HG02840 (cell line): Measurements from ENCODE around the gene NR2F1.

Experiments
- ATAC-seq: cut with Tn5 transposase; IDR thresholded peaks from one replicate; pipeline ENCODE4 v1.9.1; 2021; ENCODE audit warnings: mild to moderate bottlenecking, moderate library complexity, moderate number of reproducible peaks; ENCODE audit not compliant: unreplicated experiment, low FRiP score

NR2F1 gene

DNA sequence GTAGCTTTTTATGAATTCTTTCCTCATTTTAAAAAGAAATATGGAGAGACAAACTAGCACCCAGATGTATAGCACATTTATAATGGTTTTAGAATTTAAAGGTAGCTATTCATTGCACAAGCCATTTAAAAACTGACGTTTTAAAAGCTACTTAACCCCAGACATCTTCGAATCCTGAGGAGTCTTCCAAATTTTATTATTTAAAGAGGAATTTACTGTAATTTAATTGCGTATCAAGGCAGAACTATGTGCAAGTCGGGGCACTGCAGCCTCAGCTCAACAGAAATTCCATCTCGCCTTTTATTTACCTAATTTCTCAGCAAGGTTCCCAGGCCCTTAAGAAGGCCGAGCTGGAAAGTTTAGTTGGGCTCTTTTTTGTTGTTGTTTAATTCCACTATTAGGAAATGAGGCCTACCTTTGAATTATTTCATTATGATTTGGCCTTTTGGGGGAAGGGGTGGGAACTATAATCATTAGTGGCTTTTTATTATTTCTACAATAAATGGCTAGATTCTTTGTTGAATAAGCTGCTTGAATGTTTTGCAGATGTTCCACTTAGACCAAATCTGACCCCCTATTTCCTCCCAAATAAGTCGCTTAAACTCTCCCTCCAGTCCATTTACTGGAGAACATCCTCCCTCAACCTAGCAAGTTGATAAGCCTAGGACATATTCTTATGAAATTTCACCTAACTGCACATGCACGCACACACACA, 20.2 kb downstream of the NR2F1 start:
- no peak for ATAC-seq

DNA sequence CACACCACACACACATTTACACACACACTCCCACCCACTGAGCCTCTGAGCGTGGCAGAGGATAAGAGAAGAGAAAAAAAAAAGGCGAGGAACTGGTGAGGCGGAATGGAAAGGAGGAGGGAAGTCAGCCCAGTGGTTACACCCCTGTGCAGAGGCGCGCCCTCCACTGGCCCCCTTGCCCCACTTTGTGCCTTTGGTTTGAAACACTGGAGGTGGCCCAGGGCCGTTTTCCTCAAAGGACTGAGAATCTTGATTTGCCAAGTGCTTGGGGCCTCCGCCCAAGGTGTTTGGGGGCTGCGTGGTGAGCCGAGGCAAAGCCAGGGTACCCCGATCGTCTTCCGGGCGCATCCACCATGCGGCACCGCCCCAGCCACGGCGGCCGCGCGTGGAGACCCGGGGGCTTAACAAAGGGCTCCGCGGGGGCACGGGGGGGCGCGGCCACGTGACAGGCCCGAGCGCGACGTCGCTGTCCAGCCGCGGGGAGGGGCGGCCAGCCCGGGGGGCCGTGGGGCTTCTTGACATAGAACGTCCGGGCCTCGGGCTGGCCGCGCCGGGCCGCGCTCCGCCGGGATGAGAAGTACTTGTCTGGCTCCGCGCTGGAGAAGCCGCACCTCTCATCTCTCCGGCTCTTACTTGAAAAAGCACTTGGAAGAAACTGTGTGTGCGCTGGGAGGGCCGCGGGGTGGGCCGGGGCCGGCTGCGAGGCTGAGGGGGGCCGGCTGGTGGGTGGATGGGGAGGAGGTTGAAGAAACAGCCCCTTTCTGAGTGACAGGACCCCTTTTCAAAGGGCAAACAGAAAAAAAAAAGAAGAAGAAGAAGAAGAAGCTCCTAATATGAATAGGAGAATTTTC, 21.0 kb downstream of the NR2F1 start:
- ATAC-seq: no peak

- no peak for ATAC-seq
These were observed 21.9 kb downstream of the NR2F1 start for GRCh38 chr5:93604644-93605515.

DNA sequence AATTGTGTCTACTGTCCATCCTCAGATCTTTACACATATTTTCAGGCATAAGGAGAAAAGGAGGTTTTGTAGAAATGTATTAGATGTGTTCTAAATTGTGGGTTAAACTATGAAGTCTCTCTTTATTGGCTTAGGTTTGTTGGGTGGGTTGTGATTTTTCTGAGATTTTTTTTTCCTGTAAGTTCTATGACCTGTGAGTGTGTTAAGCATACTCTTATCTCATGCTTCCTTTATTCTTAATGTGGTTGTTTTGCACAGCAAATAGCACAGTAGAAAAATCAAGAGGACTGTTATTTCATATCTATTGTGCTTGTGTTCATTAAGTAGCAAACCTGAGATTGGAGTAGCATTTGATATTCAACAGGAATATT, 23.3 kb downstream of the NR2F1 start:
- no peak for ATAC-seq

GRCh38 chr5:93607367-93608258, 24.6 kb downstream of the NR2F1 start:
- ATAC-seq: no peak

- ATAC-seq: no peak
These were observed 25.8 kb downstream of the NR2F1 start for GRCh38 chr5:93608855-93609254.

- ATAC-seq: no peak
These were observed 26.7 kb downstream of the NR2F1 start for GRCh38 chr5:93609762-93610161.

DNA sequence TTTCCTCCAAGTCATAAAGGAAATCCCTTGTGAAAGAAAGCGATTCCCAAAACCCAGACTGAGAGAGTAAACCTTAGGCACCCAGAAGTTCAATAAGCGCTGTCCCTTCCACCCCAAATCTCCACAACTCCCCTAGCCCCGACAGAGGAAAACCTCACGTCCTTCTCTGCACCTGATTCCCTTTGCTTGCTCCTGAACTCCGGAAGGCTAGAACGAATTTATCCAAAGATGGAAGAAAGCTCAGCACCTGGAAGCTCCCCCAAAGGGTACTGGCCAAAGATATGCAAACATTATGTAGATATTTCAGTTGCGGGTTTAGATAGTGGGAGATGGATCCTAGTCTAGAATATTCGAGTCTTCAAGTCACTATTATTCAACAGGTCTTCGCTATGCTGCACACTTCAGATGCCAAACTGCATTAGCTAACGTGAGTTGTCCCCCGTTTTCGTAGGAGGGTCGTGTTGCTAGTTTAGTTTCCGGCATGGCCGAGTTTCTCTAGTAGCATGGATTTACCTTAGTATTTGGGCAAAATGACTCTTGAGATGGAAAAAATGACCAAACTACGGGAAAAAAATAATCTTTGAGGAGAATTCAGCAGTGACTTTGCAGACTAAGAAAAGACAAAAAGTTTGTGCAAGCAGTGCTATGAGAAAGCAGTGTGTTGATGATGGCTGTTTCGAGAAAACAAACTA, 27.7 kb downstream of the NR2F1 start:
- ATAC-seq: no peak

DNA sequence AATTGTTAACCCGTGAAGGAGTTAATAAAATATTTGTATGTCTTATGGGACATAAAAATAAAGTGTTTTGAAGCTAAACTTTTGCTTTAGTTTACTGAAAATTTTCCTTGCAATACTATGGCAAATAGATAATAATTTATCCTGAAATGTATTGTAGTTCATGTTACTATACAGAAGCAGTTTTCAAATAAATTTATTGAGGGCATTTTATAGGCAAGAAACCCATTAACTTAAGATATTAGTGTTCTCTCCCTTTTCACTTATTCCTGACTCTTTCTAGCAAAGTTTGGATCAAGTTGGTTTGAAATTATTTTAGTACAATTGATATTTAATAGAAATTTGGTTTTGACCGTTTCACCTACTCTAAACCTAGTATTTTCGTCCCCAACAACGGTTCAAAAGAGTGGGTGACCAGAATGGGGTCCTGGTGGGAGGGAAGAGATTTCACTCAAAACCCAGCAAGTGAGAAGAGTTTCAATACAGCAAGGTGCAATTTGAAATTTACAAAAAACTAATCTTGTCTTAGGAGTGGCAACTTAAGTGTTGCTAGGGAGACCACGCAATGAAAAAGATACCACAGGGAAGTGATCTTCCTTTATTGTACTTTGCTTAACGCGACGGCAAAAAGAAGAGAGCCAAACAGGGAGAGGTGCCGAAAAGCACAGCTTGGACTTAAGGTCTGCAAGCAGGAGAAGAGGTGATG, 28.4 kb downstream of the NR2F1 start:
- no peak for ATAC-seq

DNA sequence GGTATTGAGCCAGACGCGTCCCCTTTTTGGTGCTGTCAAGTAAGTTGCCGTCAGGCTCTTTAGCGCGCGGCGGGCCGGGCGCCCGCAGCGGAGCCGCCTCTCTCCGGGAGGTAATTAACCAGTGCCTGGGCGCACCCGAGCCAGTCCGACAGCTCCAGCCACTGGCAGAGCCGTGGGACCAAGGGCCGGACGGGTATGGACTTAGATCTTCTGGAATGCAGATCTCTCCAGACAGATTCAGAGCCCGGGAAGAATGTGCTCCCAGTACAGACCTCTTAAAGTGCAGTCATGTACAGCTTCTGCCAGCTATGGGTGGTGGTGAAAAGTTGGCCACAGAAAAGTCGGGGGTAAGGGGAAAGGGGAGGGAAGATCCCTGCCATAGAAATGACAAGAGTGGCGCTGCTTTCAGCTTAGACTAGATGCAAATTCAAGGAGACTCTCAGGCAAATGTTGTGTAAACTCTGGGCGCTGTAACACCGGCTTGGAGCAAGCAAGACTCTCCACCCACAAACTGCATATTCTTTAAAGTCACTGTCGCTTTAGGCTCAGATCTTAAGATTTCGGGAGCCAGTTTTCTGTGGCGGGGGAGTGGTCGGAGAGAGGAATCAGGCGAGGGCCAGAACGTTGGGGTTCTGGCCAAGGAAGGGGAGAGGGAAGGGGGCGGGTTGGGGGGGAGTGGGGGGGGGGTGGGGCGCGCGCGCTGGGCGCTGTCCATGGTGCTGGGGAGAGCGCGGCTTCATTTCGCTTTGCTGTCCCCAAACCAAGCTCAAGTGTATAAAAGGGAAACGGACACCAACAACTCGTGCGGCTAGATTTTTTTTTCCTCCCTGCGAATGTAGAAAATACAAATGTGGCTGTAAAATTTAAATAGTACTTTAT, 29.2 kb downstream of the NR2F1 start:
- ATAC-seq: no peak

- no peak for ATAC-seq
These were observed 29.8 kb downstream of the NR2F1 start for GRCh38 chr5:93612855-93613243.

- no peak for ATAC-seq
These were observed 33.6 kb downstream of the NR2F1 start for GRCh38 chr5:93616538-93617174.

DNA sequence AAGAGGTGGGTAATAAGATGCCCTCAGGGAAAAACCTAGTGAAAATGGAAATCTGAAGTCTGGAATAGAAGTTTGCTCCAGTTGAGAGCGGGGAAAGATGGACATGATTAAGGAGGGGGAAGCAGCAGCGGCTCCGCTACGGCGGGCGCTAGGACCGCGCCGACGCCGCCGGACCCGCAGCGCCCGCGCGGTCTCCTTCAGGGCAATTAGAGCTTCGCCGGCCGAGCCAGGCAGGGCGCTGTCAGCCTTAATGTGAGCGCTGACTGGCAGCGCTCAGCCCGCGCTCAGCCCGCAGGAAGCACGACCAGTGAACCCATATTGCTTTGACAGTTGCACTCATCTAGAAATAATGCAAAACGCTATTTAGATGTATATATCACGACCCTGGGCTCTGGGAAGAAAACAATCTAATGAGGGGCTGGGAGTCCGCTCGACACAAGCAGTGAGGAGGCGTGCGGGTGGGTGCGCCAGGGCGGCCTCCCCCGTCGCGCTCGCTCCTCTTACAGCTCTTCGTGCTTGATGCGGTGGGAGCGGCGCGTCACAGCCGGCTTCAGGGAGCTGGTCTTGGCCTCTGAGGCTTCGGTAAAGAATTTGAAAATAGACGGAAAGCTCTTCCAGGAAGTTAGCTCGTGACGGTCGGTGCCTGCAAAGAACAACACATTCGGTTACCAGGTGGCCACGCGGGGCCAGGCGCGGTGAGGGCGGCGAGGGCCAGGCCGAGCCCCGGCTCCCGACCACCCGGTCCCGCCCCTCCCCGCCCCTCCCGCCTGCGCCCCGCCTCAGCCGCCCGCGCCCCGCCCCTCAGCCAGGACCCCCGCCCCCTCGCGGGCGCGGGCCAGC, 37.7 kb downstream of the NR2F1 start:
- peak; percentile 98 for ATAC-seq

- ATAC-seq: no peak
These were observed 38.3 kb downstream of the NR2F1 start for GRCh38 chr5:93621327-93621798.

DNA sequence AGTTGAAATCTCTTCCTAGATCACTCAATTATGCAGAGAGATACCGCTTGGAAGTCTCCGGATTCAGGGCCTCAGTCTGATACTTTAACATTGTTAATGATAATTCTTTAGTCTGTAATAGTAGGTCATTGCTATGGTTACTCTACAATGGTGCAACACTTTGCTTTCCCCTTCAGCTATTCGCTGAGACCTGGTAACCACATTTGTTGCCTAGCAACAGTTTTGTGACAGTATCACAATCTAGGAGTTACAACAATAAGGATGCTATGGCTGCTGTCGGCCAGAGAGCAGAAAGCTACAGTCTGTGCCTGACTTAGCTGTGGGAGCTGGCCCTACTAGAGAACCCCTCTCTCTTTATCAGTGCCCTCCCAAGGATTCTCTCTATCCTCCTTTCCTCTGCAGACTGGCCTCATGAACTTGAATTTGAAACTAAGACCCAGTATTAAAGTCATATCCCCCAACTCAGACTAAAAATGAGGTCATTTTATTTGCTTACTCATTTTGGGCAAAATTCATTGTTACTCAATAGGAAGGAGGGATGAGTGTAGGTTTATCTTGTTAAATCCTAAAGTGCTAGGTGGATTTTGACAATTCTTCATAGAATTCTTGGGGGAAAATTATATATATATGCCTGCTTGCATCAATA, 39.3 kb downstream of the NR2F1 start:
- ATAC-seq: no peak

DNA sequence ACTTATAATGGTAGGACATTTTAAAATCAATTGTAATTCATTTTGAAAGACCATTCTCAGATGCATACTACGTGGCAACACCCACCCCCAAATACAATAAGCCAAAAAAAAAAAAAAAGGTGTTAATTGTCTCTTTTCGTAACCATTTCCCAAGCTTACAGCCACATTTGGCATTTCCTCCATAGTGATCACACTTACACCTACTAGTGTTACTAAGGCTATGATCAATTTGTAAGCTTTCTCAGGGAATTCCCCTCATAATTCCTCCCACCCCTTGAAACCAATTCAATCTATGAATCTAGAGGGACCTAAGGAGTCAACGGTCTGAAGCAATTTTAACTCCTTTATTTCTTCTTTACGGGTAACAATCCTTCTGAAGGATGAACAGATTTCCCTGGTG, 40.1 kb downstream of the NR2F1 start:
- no peak for ATAC-seq
